NAMALWA (cell line): ENCODE data around the gene PDIA5.

Experiments used
- DNase-seq: peaks from one replicate; pipeline ENCODE4 v3.0.0-alpha.2; 2015; ENCODE audit warnings: low spot score

Gene PDIA5

GRCh38 chr3:123042413-123042812 lies 24.4 kb upstream of the PDIA5 start:
- no peak for DNase-seq

GRCh38 chr3:123044981-123045763 lies 21.7 kb upstream of the PDIA5 start:
- DNase-seq, result no peak

- DNase-seq, result no peak
These were observed 20.4 kb upstream of the PDIA5 start for GRCh38 chr3:123046262-123047061.

GRCh38 chr3:123047062-123047319 lies 19.8 kb upstream of the PDIA5 start:
- DNase-seq, result no peak

GRCh38 chr3:123048480-123049237 lies 18.2 kb upstream of the PDIA5 start:
- DNase-seq, result no peak

GRCh38 chr3:123050666-123051065 lies 16.2 kb upstream of the PDIA5 start:
- no peak for DNase-seq

GRCh38 chr3:123053107-123053506 lies 13.7 kb upstream of the PDIA5 start:
- DNase-seq, result no peak

- no peak for DNase-seq
These were observed 12.6 kb upstream of the PDIA5 start for GRCh38 chr3:123054109-123054778.

GRCh38 chr3:123054931-123055330 lies 11.9 kb upstream of the PDIA5 start:
- DNase-seq, result no peak

GRCh38 chr3:123055352-123055751 lies 11.5 kb upstream of the PDIA5 start:
- no peak for DNase-seq

- DNase-seq, result no peak
These were observed 8.3 kb upstream of the PDIA5 start for GRCh38 chr3:123058505-123058904.

GRCh38 chr3:123060054-123060453 lies 6.8 kb upstream of the PDIA5 start:
- DNase-seq, result no peak

GRCh38 chr3:123061856-123062255 lies 5.0 kb upstream of the PDIA5 start:
- no peak for DNase-seq

GRCh38 chr3:123063034-123063433 lies 3.8 kb upstream of the PDIA5 start:
- no peak for DNase-seq

- DNase-seq, result no peak
These were observed 2.3 kb upstream of the PDIA5 start for GRCh38 chr3:123064506-123064905.

- no peak for DNase-seq
These were observed 1.9 kb upstream of the PDIA5 start for GRCh38 chr3:123064914-123065313.

- DNase-seq, result no peak
These were observed 278 bp upstream of the PDIA5 start for GRCh38 chr3:123066599-123066895.

GRCh38 chr3:123067689-123068600 lies 1.1 kb downstream of the PDIA5 start:
- peak; percentile 62 for DNase-seq

- DNase-seq, result no peak
These were observed 2.0 kb downstream of the PDIA5 start for GRCh38 chr3:123068601-123069381.

GRCh38 chr3:123070510-123070909 lies 3.7 kb downstream of the PDIA5 start:
- DNase-seq, result no peak

- DNase-seq, result peak; percentile 20
These were observed 4.3 kb downstream of the PDIA5 start for GRCh38 chr3:123071146-123071545.
